Mesenchymal stem cell (in vitro differentiated cells and primary cell): ENCODE results near the gene SREBF1.

Source experiments
- DNase-seq: peaks from one replicate; pipeline ENCODE4 v3.0.0-alpha.2; 2013
- H2AFZ ChIP-seq: one replicate; pipeline ENCODE4 v1.6.1; 2013; ENCODE audit warnings: low read depth, mild to moderate bottlenecking, control low read depth, inconsistent platforms, low read length, moderate library complexity
- H2AK5ac ChIP-seq: 2 replicates; pipeline ENCODE4 v1.6.1; 2013; ENCODE audit warnings: low read length, moderate library complexity, mild to moderate bottlenecking, inconsistent platforms; ENCODE audit not compliant: severe bottlenecking
- H2BK120ac ChIP-seq: one replicate; pipeline ENCODE4 v1.6.1; 2013; ENCODE audit warnings: low read depth, mild to moderate bottlenecking, inconsistent platforms, low read length, moderate library complexity
- H2BK12ac ChIP-seq, 2 experiments: one replicate each; pipeline ENCODE4 v1.6.1; 2013; ENCODE audit warnings: inconsistent platforms in 2 of 2, low read length in 2 of 2, mild to moderate bottlenecking in 2 of 2, moderate library complexity in 2 of 2, control low read depth in 1 of 2
- H2BK15ac ChIP-seq: one replicate; pipeline ENCODE4 v1.6.1; 2013; ENCODE audit warnings: mild to moderate bottlenecking, low read depth, inconsistent platforms; ENCODE audit not compliant: poor library complexity, severe bottlenecking
- H2BK5ac ChIP-seq: 2 replicates; pipeline ENCODE4 v1.6.1; 2013; ENCODE audit warnings: low read depth, mild to moderate bottlenecking, low read length, control low read depth, inconsistent platforms; ENCODE audit not compliant: poor library complexity, severe bottlenecking
- H3K14ac ChIP-seq, 2 experiments: one replicate each; pipeline ENCODE4 v1.6.1; 2013; ENCODE audit warnings: inconsistent platforms in 2 of 2, low read length in 2 of 2, control low read depth in 1 of 2, mild to moderate bottlenecking in 1 of 2, moderate library complexity in 1 of 2
- H3K18ac ChIP-seq, 2 experiments: one replicate each; pipeline ENCODE4 v1.6.1; 2013; ENCODE audit warnings: inconsistent platforms in 2 of 2, low read length in 2 of 2, control low read depth in 1 of 2, low read depth in 1 of 2, mild to moderate bottlenecking in 1 of 2
- H3K23ac ChIP-seq, 2 experiments: one replicate each; pipeline ENCODE4 v1.6.1; 2013; ENCODE audit warnings: inconsistent platforms in 2 of 2, low read length in 2 of 2, mild to moderate bottlenecking in 2 of 2, moderate library complexity in 2 of 2, control low read depth in 1 of 2
- H3K27ac ChIP-seq: 2 replicates; pipeline ENCODE4 v1.5.1; 2013; ENCODE audit warnings: mild to moderate bottlenecking, moderate library complexity, low read length, control low read depth, inconsistent platforms; ENCODE audit not compliant: poor library complexity, severe bottlenecking
- H3K27me3 ChIP-seq, 2 experiments: 2 replicates each; pipeline versions ENCODE4 v1.6.1 to v1.7.0; 2013; ENCODE audit warnings: low read length in 2 of 2, mild to moderate bottlenecking in 2 of 2, moderate library complexity in 2 of 2, control low read depth in 1 of 2, inconsistent platforms in 1 of 2; ENCODE audit not compliant: control insufficient read depth in 1 of 2, insufficient read depth in 1 of 2
- H3K36me3 ChIP-seq, 2 experiments: 2 replicates each; pipeline versions ENCODE4 v1.6.1 to v1.7.0; 2013; ENCODE audit warnings: low read length in 2 of 2, control low read depth in 1 of 2, inconsistent platforms in 1 of 2, low read depth in 1 of 2, mild to moderate bottlenecking in 1 of 2; ENCODE audit not compliant: insufficient read depth in 2 of 2, control insufficient read depth in 1 of 2
- H3K4ac ChIP-seq, 2 experiments: one replicate each; pipeline ENCODE4 v1.6.1; 2013; ENCODE audit warnings: inconsistent platforms in 2 of 2, low read length in 2 of 2, mild to moderate bottlenecking in 2 of 2, moderate library complexity in 2 of 2, control low read depth in 1 of 2, low read depth in 1 of 2
- H3K4me1 ChIP-seq: 2 replicates; pipeline ENCODE4 v1.6.1; 2013; ENCODE audit warnings: low read depth, low read length, control low read depth; ENCODE audit not compliant: control insufficient read depth, insufficient read depth
- H3K4me2 ChIP-seq: 2 replicates; pipeline ENCODE4 v1.6.1; 2013; ENCODE audit warnings: low read length, mild to moderate bottlenecking, inconsistent platforms; ENCODE audit not compliant: poor library complexity, severe bottlenecking
- H3K4me3 ChIP-seq, 2 experiments: 2 replicates each; pipeline versions ENCODE4 v1.5.1 to v1.7.0; 2013; ENCODE audit warnings: low read length in 2 of 2, mild to moderate bottlenecking in 2 of 2, control low read depth in 1 of 2, low read depth in 1 of 2; ENCODE audit not compliant: insufficient read depth in 1 of 2
- H3K79me1 ChIP-seq: replicated peaks from 2 replicates; pipeline ENCODE4 v1.6.1; 2013; ENCODE audit warnings: mild to moderate bottlenecking, control low read depth, low read length, inconsistent platforms; ENCODE audit not compliant: poor library complexity, severe bottlenecking
- H3K9ac ChIP-seq: 2 replicates; pipeline ENCODE4 v1.7.0; 2013; ENCODE audit warnings: mild to moderate bottlenecking, low read length, moderate library complexity
- H3K9me3 ChIP-seq: 2 replicates; pipeline ENCODE4 v1.7.0; 2013; ENCODE audit warnings: mild to moderate bottlenecking, low read length; ENCODE audit not compliant: control insufficient read depth
- H4K8ac ChIP-seq: one replicate; pipeline ENCODE4 v1.6.1; 2013; ENCODE audit warnings: inconsistent platforms, mild to moderate bottlenecking, low read length, moderate library complexity
- H4K91ac ChIP-seq: one replicate; pipeline ENCODE4 v1.6.1; 2013; ENCODE audit warnings: mild to moderate bottlenecking, low read length, inconsistent platforms
- WGBS: methylation state at CpG from one replicate; pipeline ENCODE4 v1.1.7; 2013; ENCODE audit warnings: mixed read lengths; 5-methylcytosine and 5-hydroxymethylcytosine counted together

Gene SREBF1

GRCh38 chr17:17856386-17856785, 19.6 kb upstream of the SREBF1 start:
- Histone ChIP-seq H2BK5ac (no peak overlapping the region), H3K23ac (peak overlapping the region in 1 of 2 experiments; percentile 23), H3K9me3 (no peaks in the 10 kb centered on the region)

GRCh38 chr17:17855976-17856375, 19.2 kb upstream of the SREBF1 start:
- Histone ChIP-seq H4K8ac (no peak overlapping the region), H4K91ac (no peak overlapping the region), H3K9ac (no peak overlapping the region), H2AFZ (no peak overlapping the region), H3K4me1 (peaks cover 7% of the 10 kb centered on the region), H3K27ac (no peak overlapping the region), H3K4ac (no peak overlapping the region), H2BK12ac (no peak overlapping the region), H3K18ac (no peak overlapping the region), H3K36me3 (peaks cover 8 to 30% of the 10 kb centered on the region in 2 experiments), H3K27me3 (no peaks in the 10 kb centered on the region), H3K4me2 (no peak overlapping the region), H2BK5ac (no peak overlapping the region), H3K9me3 (no peaks in the 10 kb centered on the region), H3K79me1 (no peaks in the 10 kb centered on the region), H3K4me3 (no peak overlapping the region), H3K23ac (no peak overlapping the region), H3K14ac (peak overlapping the region in 1 of 2 experiments; percentile 53), H2BK15ac (no peak overlapping the region), H2BK120ac (no peak overlapping the region), H2AK5ac (no peak overlapping the region)
- WGBS: 87% methylated on average over 3 of the region's 3 CpGs
- DNase-seq: no peak

More at GRCh38 chr17:17856386-17856785, 19.6 kb upstream of the SREBF1 start:
- no peak overlapping the region for H2BK12ac ChIP-seq
- peaks cover 4% of the 10 kb centered on the region for H3K4me1 ChIP-seq
- H3K4ac ChIP-seq: no peak overlapping the region
- no peak overlapping the region for H3K4me2 ChIP-seq
- no peak overlapping the region for H3K18ac ChIP-seq
- no peak overlapping the region for H3K9ac ChIP-seq
- H2AK5ac ChIP-seq: no peak overlapping the region
- H2BK15ac ChIP-seq: no peak overlapping the region
- no peaks in the 10 kb centered on the region for H3K27me3 ChIP-seq
- H3K27ac ChIP-seq: no peak overlapping the region
- H3K79me1 ChIP-seq: no peaks in the 10 kb centered on the region
- peaks cover 12 to 30% of the 10 kb centered on the region in 2 experiments for H3K36me3 ChIP-seq
- no peak for DNase-seq
- H3K4me3 ChIP-seq: no peak overlapping the region
- H2BK120ac ChIP-seq: no peak overlapping the region
- H3K14ac ChIP-seq: peak overlapping the region in 1 of 2 experiments; percentile 53
- no peak overlapping the region for H4K91ac ChIP-seq
- WGBS: 91% methylated on average over 2 of the region's 2 CpGs
- no peak overlapping the region for H2AFZ ChIP-seq
- no peak overlapping the region for H4K8ac ChIP-seq

DNA sequence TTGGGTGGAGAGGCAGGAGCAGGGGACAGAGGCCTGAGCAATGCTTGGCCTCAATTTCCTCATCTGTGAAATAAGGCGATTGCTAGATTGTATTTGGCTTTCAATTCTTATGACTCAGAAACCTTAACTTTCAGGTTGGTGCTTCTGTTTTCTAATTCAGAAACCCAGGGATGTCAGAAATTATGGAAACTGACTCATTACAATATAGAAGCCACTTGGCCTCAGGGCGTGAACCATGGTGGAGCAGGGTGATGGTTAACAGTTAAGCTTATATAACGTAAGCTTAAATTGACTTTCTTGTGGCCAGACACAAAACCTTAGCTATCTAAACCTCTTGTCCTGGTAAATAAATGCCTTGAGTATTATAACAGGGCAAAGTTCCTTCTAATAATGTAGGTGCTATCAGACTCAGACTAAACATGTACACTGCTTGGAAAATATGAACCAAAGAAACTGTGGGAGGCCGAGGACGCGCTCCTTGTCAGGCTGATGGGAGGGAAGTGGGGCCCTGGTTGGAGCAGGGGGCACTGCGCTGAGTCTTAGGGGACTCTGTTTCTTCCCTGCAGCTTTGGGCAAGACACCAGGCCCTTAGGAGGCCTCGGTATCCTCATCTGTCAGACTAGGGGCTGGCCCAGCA, 17.1 kb upstream of the SREBF1 start:
- H4K8ac ChIP-seq: no peak overlapping the region
- no peak overlapping the region for H3K4me2 ChIP-seq
- H3K27me3 ChIP-seq: no peaks in the 10 kb centered on the region
- H3K4ac ChIP-seq: no peak overlapping the region
- H2AK5ac ChIP-seq: peak overlapping the region; percentile 32
- H2BK15ac ChIP-seq: no peak overlapping the region
- WGBS: 98% methylated on average over 6 of the region's 8 CpGs
- H2BK120ac ChIP-seq: no peak overlapping the region
- H4K91ac ChIP-seq: no peak overlapping the region
- peak overlapping the region; percentile 18 for H3K9ac ChIP-seq
- no peaks in the 10 kb centered on the region for H3K9me3 ChIP-seq
- no peak overlapping the region for H3K27ac ChIP-seq
- peaks cover 24% of the 10 kb centered on the region for H3K4me1 ChIP-seq
- no peak overlapping the region for H2BK12ac ChIP-seq
- no peak overlapping the region for H3K14ac ChIP-seq
- DNase-seq: no peak
- H3K79me1 ChIP-seq: no peaks in the 10 kb centered on the region
- no peak overlapping the region for H3K23ac ChIP-seq
- H2BK5ac ChIP-seq: no peak overlapping the region
- no peak overlapping the region for H2AFZ ChIP-seq
- H3K4me3 ChIP-seq: no peak overlapping the region
- no peak overlapping the region for H3K18ac ChIP-seq
- peaks cover 6 to 24% of the 10 kb centered on the region in 2 experiments for H3K36me3 ChIP-seq

DNA sequence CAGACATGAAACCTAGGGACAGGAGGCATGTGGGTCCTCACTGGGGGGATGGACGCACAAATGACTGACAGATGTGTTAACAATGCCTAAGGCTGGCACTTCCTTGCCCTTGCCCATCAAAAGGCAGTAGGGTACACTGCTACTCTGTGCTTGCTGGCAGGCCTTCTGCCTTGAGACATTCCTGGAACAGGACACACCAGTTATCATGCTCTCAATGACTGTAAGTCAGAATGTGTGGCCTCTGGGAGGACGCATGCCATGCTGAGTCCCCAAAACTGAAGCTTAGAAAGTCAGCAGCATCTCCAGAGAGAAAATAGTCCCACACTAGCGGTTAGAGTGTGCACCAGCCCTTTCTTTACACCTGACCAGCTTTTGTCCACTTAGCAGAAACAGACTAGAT, 16.1 kb upstream of the SREBF1 start:
- Histone ChIP-seq H3K79me1 (no peaks in the 10 kb centered on the region), H3K27ac (no peak overlapping the region), H2BK5ac (no peak overlapping the region), H4K8ac (no peak overlapping the region), H2AK5ac (no peak overlapping the region), H3K18ac (peak overlapping the region in 1 of 2 experiments; percentile 18), H3K9me3 (no peaks in the 10 kb centered on the region), H3K14ac (peak overlapping the region in 1 of 2 experiments; percentile 30), H3K4ac (no peak overlapping the region), H3K27me3 (no peaks in the 10 kb centered on the region), H3K4me1 (peaks cover 30% of the 10 kb centered on the region), H2BK15ac (no peak overlapping the region), H3K4me2 (no peak overlapping the region), H3K4me3 (no peak overlapping the region), H2BK120ac (no peak overlapping the region), H3K23ac (no peak overlapping the region), H2BK12ac (no peak overlapping the region), H4K91ac (peak overlapping the region; percentile 70), H3K36me3 (peaks cover 6 to 31% of the 10 kb centered on the region in 2 experiments), H3K9ac (no peak overlapping the region), H2AFZ (no peak overlapping the region)
- DNase-seq: no peak
- 91% methylated on average over 3 of the region's 3 CpGs for WGBS
